ENCODE measurements around the gene TMCO4.

The TMCO4 gene

DNA sequence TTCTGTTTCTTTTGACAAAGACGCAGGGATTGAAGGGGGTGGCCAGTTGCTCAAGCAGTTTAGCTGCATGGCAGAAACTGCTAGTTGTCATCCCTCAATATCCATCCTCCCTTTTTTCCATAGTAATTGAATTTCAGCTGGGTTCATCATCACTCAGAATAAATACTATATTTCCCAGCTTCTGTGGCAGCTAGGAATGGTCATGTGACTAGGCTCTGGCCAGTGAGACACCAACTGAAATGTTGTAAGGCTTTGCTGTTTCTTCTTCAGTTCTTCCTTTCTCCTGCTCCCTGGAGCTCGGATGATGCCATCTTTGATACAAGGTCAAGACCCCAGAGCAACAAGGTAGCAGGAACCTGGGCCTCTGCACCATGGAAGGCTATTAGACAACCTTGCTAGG, 61.0 kb downstream of the TMCO4 start:
- ATAC-seq, result no peak
- TF ChIP-seq ARNTL (CRISPR knock-in tag; IDR thresholded peaks at IDR 0.05; ENCODE audit: borderline replicate concordance, low read depth) (no peak), PPARA (CRISPR knock-in tag; IDR thresholded peaks at IDR 0.05; ENCODE audit: borderline replicate concordance) (no peak), TCF4 (CRISPR knock-in tag; IDR thresholded peaks at IDR 0.05; ENCODE audit: borderline replicate concordance) (no peak), CSDC2 (CRISPR knock-in tag; IDR thresholded peaks at IDR 0.05) (no peak), CREB5 (CRISPR knock-in tag; IDR thresholded peaks at IDR 0.05; ENCODE audit: low read depth) (no peak), ZFP30 (CRISPR knock-in tag; IDR thresholded peaks at IDR 0.05) (no peak), GLIS3 (CRISPR knock-in tag; IDR thresholded peaks at IDR 0.05) (no peak), ZNF8 (CRISPR knock-in tag; IDR thresholded peaks at IDR 0.05) (no peak), SNAI2 (CRISPR knock-in tag; IDR thresholded peaks at IDR 0.05) (no peak), OSR1 (CRISPR knock-in tag; IDR thresholded peaks at IDR 0.05) (no peak), ZC3H10 (CRISPR knock-in tag; IDR thresholded peaks at IDR 0.05) (no peak), RARB (CRISPR knock-in tag; IDR thresholded peaks at IDR 0.05) (no peak), BACH2 (CRISPR knock-in tag; IDR thresholded peaks at IDR 0.05; ENCODE audit: borderline replicate concordance) (no peak), TOX (CRISPR knock-in tag; IDR thresholded peaks at IDR 0.05; ENCODE audit: borderline replicate concordance) (no peak), ZNF565 (CRISPR knock-in tag; conservative IDR thresholded peaks at IDR 0.05; ENCODE audit: low read depth) (no peak)
- TF ChIP-seq, protein P1, sequence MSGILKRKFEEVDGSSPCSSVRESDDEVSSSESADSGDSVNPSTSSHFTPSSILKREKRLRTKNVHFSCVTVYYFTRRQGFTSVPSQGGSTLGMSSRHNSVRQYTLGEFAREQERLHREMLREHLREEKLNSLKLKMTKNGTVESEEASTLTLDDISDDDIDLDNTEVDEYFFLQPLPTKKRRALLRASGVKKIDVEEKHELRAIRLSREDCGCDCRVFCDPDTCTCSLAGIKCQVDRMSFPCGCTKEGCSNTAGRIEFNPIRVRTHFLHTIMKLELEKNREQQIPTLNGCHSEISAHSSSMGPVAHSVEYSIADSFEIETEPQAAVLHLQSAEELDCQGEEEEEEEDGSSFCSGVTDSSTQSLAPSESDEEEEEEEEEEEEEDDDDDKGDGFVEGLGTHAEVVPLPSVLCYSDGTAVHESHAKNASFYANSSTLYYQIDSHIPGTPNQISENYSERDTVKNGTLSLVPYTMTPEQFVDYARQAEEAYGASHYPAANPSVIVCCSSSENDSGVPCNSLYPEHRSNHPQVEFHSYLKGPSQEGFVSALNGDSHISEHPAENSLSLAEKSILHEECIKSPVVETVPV (CRISPR knock-in tag; IDR thresholded peaks at IDR 0.05), result no peak
- TF ChIP-seq, protein P2, sequence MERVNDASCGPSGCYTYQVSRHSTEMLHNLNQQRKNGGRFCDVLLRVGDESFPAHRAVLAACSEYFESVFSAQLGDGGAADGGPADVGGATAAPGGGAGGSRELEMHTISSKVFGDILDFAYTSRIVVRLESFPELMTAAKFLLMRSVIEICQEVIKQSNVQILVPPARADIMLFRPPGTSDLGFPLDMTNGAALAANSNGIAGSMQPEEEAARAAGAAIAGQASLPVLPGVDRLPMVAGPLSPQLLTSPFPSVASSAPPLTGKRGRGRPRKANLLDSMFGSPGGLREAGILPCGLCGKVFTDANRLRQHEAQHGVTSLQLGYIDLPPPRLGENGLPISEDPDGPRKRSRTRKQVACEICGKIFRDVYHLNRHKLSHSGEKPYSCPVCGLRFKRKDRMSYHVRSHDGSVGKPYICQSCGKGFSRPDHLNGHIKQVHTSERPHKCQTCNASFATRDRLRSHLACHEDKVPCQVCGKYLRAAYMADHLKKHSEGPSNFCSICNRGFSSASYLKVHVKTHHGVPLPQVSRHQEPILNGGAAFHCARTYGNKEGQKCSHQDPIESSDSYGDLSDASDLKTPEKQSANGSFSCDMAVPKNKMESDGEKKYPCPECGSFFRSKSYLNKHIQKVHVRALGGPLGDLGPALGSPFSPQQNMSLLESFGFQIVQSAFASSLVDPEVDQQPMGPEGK (CRISPR knock-in tag; IDR thresholded peaks at IDR 0.05; ENCODE audit: borderline replicate concordance), result no peak
- TF ChIP-seq, protein P3, sequence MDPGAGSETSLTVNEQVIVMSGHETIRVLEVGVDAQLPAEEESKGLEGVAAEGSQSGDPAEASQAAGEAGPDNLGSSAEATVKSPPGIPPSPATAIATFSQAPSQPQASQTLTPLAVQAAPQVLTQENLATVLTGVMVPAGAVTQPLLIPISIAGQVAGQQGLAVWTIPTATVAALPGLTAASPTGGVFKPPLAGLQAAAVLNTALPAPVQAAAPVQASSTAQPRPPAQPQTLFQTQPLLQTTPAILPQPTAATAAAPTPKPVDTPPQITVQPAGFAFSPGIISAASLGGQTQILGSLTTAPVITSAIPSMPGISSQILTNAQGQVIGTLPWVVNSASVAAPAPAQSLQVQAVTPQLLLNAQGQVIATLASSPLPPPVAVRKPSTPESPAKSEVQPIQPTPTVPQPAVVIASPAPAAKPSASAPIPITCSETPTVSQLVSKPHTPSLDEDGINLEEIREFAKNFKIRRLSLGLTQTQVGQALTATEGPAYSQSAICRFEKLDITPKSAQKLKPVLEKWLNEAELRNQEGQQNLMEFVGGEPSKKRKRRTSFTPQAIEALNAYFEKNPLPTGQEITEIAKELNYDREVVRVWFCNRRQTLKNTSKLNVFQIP (CRISPR knock-in tag; IDR thresholded peaks at IDR 0.05; ENCODE audit: borderline replicate concordance, low read depth), result no peak

GRCh38 chr1:19738076-19738475, 61.6 kb downstream of the TMCO4 start:
- no peak for ATAC-seq
- TF ChIP-seq TCF4 (CRISPR knock-in tag; IDR thresholded peaks at IDR 0.05; ENCODE audit: borderline replicate concordance) (no peak), OSR1 (CRISPR knock-in tag; IDR thresholded peaks at IDR 0.05) (no peak), ZFP30 (CRISPR knock-in tag; IDR thresholded peaks at IDR 0.05) (no peak), ZFP3 (CRISPR knock-in tag; IDR thresholded peaks at IDR 0.05) (no peak), ESRRG (CRISPR knock-in tag; IDR thresholded peaks at IDR 0.05) (no peak), RARB (CRISPR knock-in tag; IDR thresholded peaks at IDR 0.05) (no peak), ZNF8 (CRISPR knock-in tag; IDR thresholded peaks at IDR 0.05) (no peak), ZNF70 (CRISPR knock-in tag; IDR thresholded peaks at IDR 0.05) (no peak), GLIS3 (CRISPR knock-in tag; IDR thresholded peaks at IDR 0.05) (no peak), ARNTL (CRISPR knock-in tag; IDR thresholded peaks at IDR 0.05; ENCODE audit: borderline replicate concordance, low read depth) (no peak), ISL1 (CRISPR knock-in tag; IDR thresholded peaks at IDR 0.05) (no peak), CREB5 (CRISPR knock-in tag; IDR thresholded peaks at IDR 0.05; ENCODE audit: low read depth) (no peak), ZC3H10 (CRISPR knock-in tag; IDR thresholded peaks at IDR 0.05) (no peak), CSDC2 (CRISPR knock-in tag; IDR thresholded peaks at IDR 0.05) (no peak)
- TF ChIP-seq, protein P3 (CRISPR knock-in tag; IDR thresholded peaks at IDR 0.05; ENCODE audit: borderline replicate concordance, low read depth), result no peak
